H1 (cell line): Measurements from ENCODE around the gene LCN15. TPM values are rescaled to one million over a fixed set of nuclear protein-coding genes. Genes with fewer than 3 reads are reported as not detected.

Source experiments
- CTCF ChIA-PET: fragments of 300-600 bp; sonication (Branson Sonifier 250); formaldehyde crosslinking; loops from one replicate; lab custom pipeline; 2021; ENCODE audit not compliant: partially characterized antibody; lab: Charles Lee
- POLR2A ChIA-PET: fragments of 300-600 bp; sonication (Branson Sonifier 250); formaldehyde crosslinking; loops from one replicate; lab custom pipeline; 2021; ENCODE audit warnings: inconsistent platforms; ENCODE audit not compliant: partially characterized antibody; lab: Charles Lee
- DNase-seq, 2 experiments: peaks; one replicate each; pipeline versions ENCODE4 v3.0.0 to v3.0.0-alpha.2; 2010 to 2022; ENCODE audit warnings: low spot score in 2 of 2, low read depth in 1 of 2, mixed read lengths in 1 of 2
- FAIRE-seq: peaks from 2 replicates; lab custom pipeline; 2011; peaks lifted over from hg19 to GRCh38; lab: Jason Lieb, UNC
- H2AFZ ChIP-seq: 2 replicates; pipeline ENCODE4 v1.8.1; 2012; ENCODE audit warnings: low read length, inconsistent platforms
- H2AK5ac ChIP-seq: 2 replicates; pipeline ENCODE4 v1.6.1; 2013; ENCODE audit warnings: low read depth, low read length
- H2BK120ac ChIP-seq: replicated peaks from 2 replicates; pipeline ENCODE3; 2013; ENCODE audit warnings: low read depth, low read length, inconsistent platforms
- H2BK12ac ChIP-seq: 2 replicates; pipeline ENCODE4 v1.6.1; 2013; ENCODE audit warnings: low read depth, low read length
- H2BK15ac ChIP-seq: 2 replicates; pipeline ENCODE4 v1.6.1; 2013; ENCODE audit warnings: low read length
- H2BK20ac ChIP-seq: 2 replicates; pipeline ENCODE4 v1.6.1; 2013; ENCODE audit warnings: low read length
- H2BK5ac ChIP-seq: 2 replicates; pipeline ENCODE4 v1.6.1; 2013; ENCODE audit warnings: low read depth, low read length
- H3K14ac ChIP-seq: 2 replicates; pipeline ENCODE4 v1.6.1; 2013; ENCODE audit warnings: inconsistent platforms; ENCODE audit not compliant: insufficient read length
- H3K18ac ChIP-seq: 2 replicates; pipeline ENCODE4 v1.6.1; 2013; ENCODE audit warnings: low read length; ENCODE audit errors: extremely low read depth
- H3K23ac ChIP-seq: 2 replicates; pipeline ENCODE4 v1.6.1; 2013; ENCODE audit warnings: inconsistent platforms; ENCODE audit not compliant: insufficient read length
- H3K23me2 ChIP-seq: 2 replicates; pipeline ENCODE4 v1.6.1; 2013; ENCODE audit warnings: low read depth, low read length
- H3K27ac ChIP-seq: 2 replicates; pipeline ENCODE4 v1.6.1; 2011; ENCODE audit warnings: low read depth, low read length, inconsistent platforms
- H3K27me3 ChIP-seq, 4 experiments: replicated peaks in 1 of 4; 1 replicate in 1 of 4; 2 replicates in 3 of 4; pipeline versions ENCODE4 v1.6.1 to v1.8.1; 2011 to 2013; ENCODE audit warnings: low read length in 3 of 4, mild to moderate bottlenecking in 3 of 4, inconsistent platforms in 2 of 4, mixed read lengths in 2 of 4, moderate library complexity in 1 of 4; ENCODE audit not compliant: control insufficient read depth in 3 of 4, insufficient read depth in 3 of 4; ENCODE audit errors: extremely low read depth in 1 of 4
- H3K36me3 ChIP-seq, 4 experiments: 2 replicates each; pipeline versions ENCODE4 v1.6.1 to v1.8.1; 2011 to 2013; ENCODE audit warnings: mild to moderate bottlenecking in 4 of 4, low read length in 3 of 4, moderate library complexity in 2 of 4, control low read depth in 1 of 4, inconsistent platforms in 1 of 4; ENCODE audit not compliant: insufficient read depth in 4 of 4, control insufficient read depth in 2 of 4
- H3K4ac ChIP-seq: replicated peaks from 2 replicates; pipeline ENCODE3; 2013; ENCODE audit warnings: low read length, low read depth, mixed read lengths, inconsistent platforms; ENCODE audit not compliant: insufficient read length
- H3K4me1 ChIP-seq, 4 experiments: replicated peaks in 1 of 4; 1 replicate in 1 of 4; 2 replicates in 3 of 4; pipeline versions ENCODE4 v1.6.1 to v1.8.1; 2011 to 2013; ENCODE audit warnings: low read length in 3 of 4, inconsistent platforms in 2 of 4, mixed read lengths in 1 of 4; ENCODE audit not compliant: insufficient read depth in 4 of 4, control insufficient read depth in 3 of 4
- H3K4me2 ChIP-seq, 2 experiments: 2 replicates each; pipeline versions ENCODE4 v1.6.1 to v1.8.1; 2011 to 2013; ENCODE audit warnings: low read depth in 2 of 2, low read length in 2 of 2, control low read depth in 1 of 2, inconsistent platforms in 1 of 2, mild to moderate bottlenecking in 1 of 2; ENCODE audit not compliant: insufficient read depth in 1 of 2
- H3K4me3 ChIP-seq, 4 experiments: fragments of 200-600, 300-600 bp in 1 of 4; sonication (generic), shearing (Covaris generic), sonication (Bioruptor Twin) in 1 of 4; 2 replicates each; pipeline versions ENCODE4 v1.5.1 to v1.8.1; 2011 to 2016; ENCODE audit warnings: low read length in 4 of 4, low read depth in 3 of 4, control low read depth in 2 of 4, inconsistent platforms in 2 of 4, mild to moderate bottlenecking in 2 of 4, mixed read lengths in 1 of 4, moderate library complexity in 1 of 4; ENCODE audit not compliant: insufficient read depth in 2 of 4; ENCODE audit errors: extremely low read depth in 1 of 4
- H3K56ac ChIP-seq: replicated peaks from 2 replicates; pipeline ENCODE3; 2013; ENCODE audit warnings: low read depth, mild to moderate bottlenecking, mixed read lengths, low read length, inconsistent platforms; ENCODE audit not compliant: insufficient read length
- H3K79me1 ChIP-seq: 2 replicates; pipeline ENCODE4 v1.6.1; 2013; ENCODE audit warnings: low read depth, low read length, control low read depth
- H3K79me2 ChIP-seq, 2 experiments: 2 replicates each; pipeline versions ENCODE4 v1.6.1 to v1.8.1; 2012 to 2013; ENCODE audit warnings: low read length in 2 of 2, mild to moderate bottlenecking in 2 of 2, inconsistent platforms in 1 of 2; ENCODE audit not compliant: insufficient read depth in 2 of 2, control insufficient read depth in 1 of 2
- H3K9ac ChIP-seq, 4 experiments: replicated peaks in 1 of 4; 1 replicate in 1 of 4; 2 replicates in 3 of 4; pipeline versions ENCODE4 v1.6.1 to v1.8.1; 2011 to 2013; ENCODE audit warnings: low read depth in 3 of 4, low read length in 3 of 4, control low read depth in 2 of 4, mild to moderate bottlenecking in 2 of 4, moderate library complexity in 2 of 4, inconsistent platforms in 1 of 4; ENCODE audit errors: extremely low read depth in 1 of 4
- H3K9me3 ChIP-seq, 2 experiments: 2 replicates each; pipeline versions ENCODE4 v1.6.1 to v1.8.1; 2012 to 2013; ENCODE audit warnings: mild to moderate bottlenecking in 2 of 2, moderate library complexity in 2 of 2, control low read depth in 1 of 2, inconsistent platforms in 1 of 2, low read depth in 1 of 2, low read length in 1 of 2, mixed read lengths in 1 of 2; ENCODE audit not compliant: insufficient read depth in 2 of 2
- H4K20me1 ChIP-seq, 2 experiments: replicated peaks in 1 of 2; 2 replicates each; pipeline versions ENCODE3 to v1.8.1; 2011 to 2013; ENCODE audit warnings: inconsistent platforms in 2 of 2, low read length in 2 of 2, mild to moderate bottlenecking in 1 of 2; ENCODE audit not compliant: insufficient read depth in 2 of 2, control insufficient read depth in 1 of 2
- H4K5ac ChIP-seq: 2 replicates; pipeline ENCODE4 v1.6.1; 2013; ENCODE audit warnings: low read length, low read depth, mixed read lengths, inconsistent platforms; ENCODE audit not compliant: insufficient read length
- H4K8ac ChIP-seq: 2 replicates; pipeline ENCODE4 v1.8.0; 2013; ENCODE audit warnings: mild to moderate bottlenecking, moderate library complexity, low read length, inconsistent platforms; ENCODE audit not compliant: insufficient read depth; ENCODE audit errors: extremely low read depth
- H4K91ac ChIP-seq: replicated peaks from 2 replicates; pipeline ENCODE3; 2013; ENCODE audit warnings: low read length, mixed read lengths, inconsistent platforms; ENCODE audit not compliant: insufficient read length
- HDAC6 ChIP-seq: IDR thresholded peaks from one replicate; pipeline ENCODE4 v1.7.1; 2012; ENCODE audit warnings: low read depth, mild to moderate bottlenecking, inconsistent platforms, low read length, moderate library complexity
- NANOG ChIP-seq: IDR thresholded peaks from 2 replicates; pipeline ENCODE4 v1.6.1; 2011; ENCODE audit warnings: low read length, low read depth, mild to moderate bottlenecking, inconsistent platforms; ENCODE audit not compliant: insufficient read depth, poor library complexity, severe bottlenecking
- POLR2A ChIP-seq, 2 experiments: IDR thresholded peaks; 1 replicate in 1 of 2; 2 replicates in 1 of 2; pipeline ENCODE4 v1.6.1; 2011; ENCODE audit warnings: low read depth in 2 of 2, low read length in 2 of 2, mild to moderate bottlenecking in 2 of 2; ENCODE audit errors: control extremely low read depth in 1 of 2
- SIRT6 ChIP-seq: IDR thresholded peaks from one replicate; pipeline ENCODE4 v1.7.1; 2012; ENCODE audit warnings: low read length, inconsistent platforms
- TCF12 ChIP-seq: IDR thresholded peaks from 2 replicates; pipeline ENCODE4 v1.6.1; 2011; ENCODE audit warnings: low read depth, mild to moderate bottlenecking, low read length
- WGBS, 2 experiments: shearing (Covaris generic) in 1 of 2; methylation state at CpG; one replicate each; pipeline versions ENCODE4 v1.1.6 to v1.1.7; 2013 to 2015; ENCODE audit warnings: low lambda C conversion rate in 2 of 2, mixed read lengths in 2 of 2, inconsistent platforms in 1 of 2, low coverage in 1 of 2, missing lambda C conversion rate in 1 of 2; ENCODE audit not compliant: insufficient replicate concordance in 2 of 2, insufficient coverage in 1 of 2, insufficient read length in 1 of 2; ENCODE audit errors: extremely low coverage in 1 of 2, missing lambda C conversion rate in 1 of 2; 5-methylcytosine and 5-hydroxymethylcytosine counted together
- polyA plus RNA-seq, 7 experiments: library from polyadenylated mRNA; depleted of rRNA in 3 of 7; stranded (reverse) in 5 of 7; unstranded in 2 of 7; fragments of >200 nt in 5 of 7; fragments of 200-250 nt in 2 of 7; gene quantifications; 1 replicate in 5 of 7; 2 replicates in 1 of 7; 4 replicates in 1 of 7; pipeline versions ENCODE4 v1.2.1 to v1.2.3, GENCODE V29; 2011 to 2013; ENCODE audit warnings: missing spikeins in 2 of 7, mixed read lengths in 2 of 7
- total RNA-seq: library from RNA; stranded (reverse); fragmentation: NEBNext Ultra II Directional; extraction: Animal tissue kit (Norgen Biotek cat#: 25700); gene quantifications from 2 replicates; pipeline ENCODE4 v1.2.1, GENCODE V29; 2021
- TF ChIP-seq, protein P1 (sequence below): IDR thresholded peaks from 2 replicates; pipeline ENCODE4 v1.6.1; 2012; ENCODE audit warnings: low read length, inconsistent platforms

Gene LCN15
- total and polyA plus RNA-seq, 2 of the 8 experiments (the other 6 are each of a cell fraction or from before 2014, with no cell fraction given): 0.08 to 0.47 TPM

- POLR2A ChIA-PET: no interaction called here
Measured at GRCh38 chr9:136763649-136764035, 676 bp downstream of the LCN15 start.

More at GRCh38 chr9:136763649-136764035, 676 bp downstream of the LCN15 start:
- Histone ChIP-seq H3K36me3 (no peaks in the 10 kb centered on the region), H4K91ac (no peak overlapping the region), H3K9ac (no peak overlapping the region), H3K79me1 (no peaks in the 10 kb centered on the region), H4K20me1 (no peaks in the 10 kb centered on the region), H3K18ac (no peak overlapping the region; the same call in 1 of the 2 replicates), H3K23ac (no peak overlapping the region), H2AK5ac (no peak overlapping the region), H3K79me2 (no peaks in the 10 kb centered on the region), H3K14ac (no peak overlapping the region), H3K4me1 (peaks cover 0 to 13% (median 6%) of the 10 kb centered on the region in 4 experiments; a peak in 4 of 7 replicates), H2BK20ac (no peak overlapping the region), H2AFZ (no peak overlapping the region), H3K4me3 (peak overlapping the region in 1 of 4 experiments; percentile 44; a peak in 2 of 8 replicates), H3K4ac (no peak overlapping the region), H3K56ac (no peak overlapping the region), H3K27ac (no peak overlapping the region), H4K8ac (no peak overlapping the region; the same call in 1 of the 2 replicates), H3K9me3 (no peaks in the 10 kb centered on the region), H2BK15ac (peak overlapping the region; percentile 18; the same call in 1 of the 2 replicates), H3K4me2 (peak overlapping the region; percentile 65 to 69), H3K23me2 (no peaks in the 10 kb centered on the region; the same call in 1 of the 2 replicates), H3K27me3 (no peaks in the 10 kb centered on the region; a peak in 2 of 7 replicates), H2BK12ac (peak overlapping the region; percentile 80; the same call in 1 of the 2 replicates), H2BK120ac (no peak overlapping the region), H4K5ac (no peak overlapping the region), H2BK5ac (no peak overlapping the region; the same call in 1 of the 2 replicates)
- no peak for TF ChIP-seq TCF12
- TF ChIP-seq NANOG: no peak
- TF ChIP-seq, protein P1, sequence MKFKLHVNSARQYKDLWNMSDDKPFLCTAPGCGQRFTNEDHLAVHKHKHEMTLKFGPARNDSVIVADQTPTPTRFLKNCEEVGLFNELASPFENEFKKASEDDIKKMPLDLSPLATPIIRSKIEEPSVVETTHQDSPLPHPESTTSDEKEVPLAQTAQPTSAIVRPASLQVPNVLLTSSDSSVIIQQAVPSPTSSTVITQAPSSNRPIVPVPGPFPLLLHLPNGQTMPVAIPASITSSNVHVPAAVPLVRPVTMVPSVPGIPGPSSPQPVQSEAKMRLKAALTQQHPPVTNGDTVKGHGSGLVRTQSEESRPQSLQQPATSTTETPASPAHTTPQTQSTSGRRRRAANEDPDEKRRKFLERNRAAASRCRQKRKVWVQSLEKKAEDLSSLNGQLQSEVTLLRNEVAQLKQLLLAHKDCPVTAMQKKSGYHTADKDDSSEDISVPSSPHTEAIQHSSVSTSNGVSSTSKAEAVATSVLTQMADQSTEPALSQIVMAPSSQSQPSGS: no peak
- TF ChIP-seq SIRT6: no peak
- TF ChIP-seq POLR2A (IDR thresholded peaks at IDR 0.05; ENCODE audit: control extremely low read depth in 1 of 2, low read depth in 2 of 2, low read length in 2 of 2): no peak
- TF ChIP-seq HDAC6: no peak
- WGBS, 2 experiments: 87% methylated on average over 12 of the region's 14 CpGs; no CpG with 5 or more reads in 1 of the 2 experiments
- DNase-seq (peak in 1 of 2 experiments; percentile 49), FAIRE-seq (no peak)
- CTCF ChIA-PET: interaction anchor here (1.4 to 8.5 kb wide), 3 partner anchors 13 to 23 kb away, joined by 4 to 88 read pairs (median 8); no protein-coding TSS in a partner anchor
